GM12873 (cell line): ENCODE results near the gene MRAP.

ENCODE experiments used
- CTCF ChIP-seq: IDR thresholded peaks from 2 replicates; pipeline ENCODE4 v1.5.1; 2012; ENCODE audit warnings: low read depth, mild to moderate bottlenecking, moderate library complexity, low read length, control low read depth; ENCODE audit not compliant: insufficient read depth; ENCODE audit errors: missing control alignments

The MRAP gene

GRCh38 chr21:32298658-32299081, at the start of gene MRAP:
Gene MRAP (plus strand): TSS chr21:32298855. CDS start chr21:32298972, 117 bp downstream.
- no peak for TF ChIP-seq CTCF

GRCh38 chr21:32249511-32250280, 49.0 kb upstream of the MRAP start:
- no peak for TF ChIP-seq CTCF

- TF ChIP-seq CTCF: no peak
Observed at GRCh38 chr21:32252136-32252535, 46.5 kb upstream of the MRAP start.

- TF ChIP-seq CTCF: no peak
Observed at GRCh38 chr21:32253215-32253641, 45.4 kb upstream of the MRAP start.

GRCh38 chr21:32256251-32256650, 42.4 kb upstream of the MRAP start:
- no peak for TF ChIP-seq CTCF

- no peak for TF ChIP-seq CTCF
Observed at GRCh38 chr21:32256873-32257620, 41.6 kb upstream of the MRAP start.
